B cell (primary cell): ENCODE results near the gene MED17.

ENCODE experiments used
- CTCF ChIP-seq: fragments of 200-600 bp; IDR thresholded peaks from one replicate; pipeline ENCODE4 v1.8.0; 2022; ENCODE audit warnings: antibody characterized with exemption, mild to moderate bottlenecking
- EZH2 ChIP-seq: IDR thresholded peaks from 2 replicates; pipeline ENCODE4 v1.6.1; 2012; ENCODE audit warnings: borderline replicate concordance, low read depth, mild to moderate bottlenecking, moderate library complexity, low read length; ENCODE audit not compliant: insufficient read depth, poor library complexity, severe bottlenecking

- no peak for TF ChIP-seq CTCF
- no peak for TF ChIP-seq EZH2
These were observed 37.5 kb downstream of the MED17 start for GRCh38 chr11:93821617-93822016.
